Measurements from ENCODE around the gene PKN3.

The PKN3 gene

DNA sequence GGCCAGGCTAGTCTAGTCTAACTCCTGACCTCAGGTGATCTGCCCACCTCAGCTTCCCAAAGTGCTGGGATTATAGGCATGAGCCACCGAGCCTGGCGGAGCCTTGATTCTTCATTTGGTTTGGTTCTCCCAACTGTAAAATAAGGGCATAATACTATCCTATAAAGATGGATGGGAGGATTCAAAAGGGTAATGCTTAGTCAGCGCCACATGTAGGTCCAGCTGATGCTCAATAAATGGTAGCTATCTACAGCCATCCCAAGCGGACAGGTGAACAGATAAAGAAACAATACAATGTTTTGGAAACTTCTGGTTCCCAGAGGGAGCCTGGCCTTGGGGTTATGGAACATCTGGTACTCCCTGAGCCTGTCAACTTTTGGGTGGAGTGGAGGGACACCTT, 26.9 kb upstream of the PKN3 start:
- TF ChIP-seq, protein P1, sequence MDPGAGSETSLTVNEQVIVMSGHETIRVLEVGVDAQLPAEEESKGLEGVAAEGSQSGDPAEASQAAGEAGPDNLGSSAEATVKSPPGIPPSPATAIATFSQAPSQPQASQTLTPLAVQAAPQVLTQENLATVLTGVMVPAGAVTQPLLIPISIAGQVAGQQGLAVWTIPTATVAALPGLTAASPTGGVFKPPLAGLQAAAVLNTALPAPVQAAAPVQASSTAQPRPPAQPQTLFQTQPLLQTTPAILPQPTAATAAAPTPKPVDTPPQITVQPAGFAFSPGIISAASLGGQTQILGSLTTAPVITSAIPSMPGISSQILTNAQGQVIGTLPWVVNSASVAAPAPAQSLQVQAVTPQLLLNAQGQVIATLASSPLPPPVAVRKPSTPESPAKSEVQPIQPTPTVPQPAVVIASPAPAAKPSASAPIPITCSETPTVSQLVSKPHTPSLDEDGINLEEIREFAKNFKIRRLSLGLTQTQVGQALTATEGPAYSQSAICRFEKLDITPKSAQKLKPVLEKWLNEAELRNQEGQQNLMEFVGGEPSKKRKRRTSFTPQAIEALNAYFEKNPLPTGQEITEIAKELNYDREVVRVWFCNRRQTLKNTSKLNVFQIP (CRISPR knock-in tag; IDR thresholded peaks at IDR 0.05; ENCODE audit: borderline replicate concordance, low read depth): no peak
- TF ChIP-seq ARNTL (CRISPR knock-in tag; IDR thresholded peaks at IDR 0.05; ENCODE audit: borderline replicate concordance, low read depth): no peak
- no peak for TF ChIP-seq TOX (CRISPR knock-in tag; IDR thresholded peaks at IDR 0.05; ENCODE audit: borderline replicate concordance)
- TF ChIP-seq ZNF70 (CRISPR knock-in tag; IDR thresholded peaks at IDR 0.05): no peak
- no peak for TF ChIP-seq PPARA (CRISPR knock-in tag; IDR thresholded peaks at IDR 0.05; ENCODE audit: borderline replicate concordance)
- no peak for TF ChIP-seq TCF4 (CRISPR knock-in tag; IDR thresholded peaks at IDR 0.05; ENCODE audit: borderline replicate concordance)
- no peak for TF ChIP-seq ZFP3 (CRISPR knock-in tag; IDR thresholded peaks at IDR 0.05)
- no peak for TF ChIP-seq OSR1 (CRISPR knock-in tag; IDR thresholded peaks at IDR 0.05)
- TF ChIP-seq ZC3H10 (CRISPR knock-in tag; IDR thresholded peaks at IDR 0.05): no peak
- TF ChIP-seq ESRRG (CRISPR knock-in tag; IDR thresholded peaks at IDR 0.05): no peak
- TF ChIP-seq, protein P2, sequence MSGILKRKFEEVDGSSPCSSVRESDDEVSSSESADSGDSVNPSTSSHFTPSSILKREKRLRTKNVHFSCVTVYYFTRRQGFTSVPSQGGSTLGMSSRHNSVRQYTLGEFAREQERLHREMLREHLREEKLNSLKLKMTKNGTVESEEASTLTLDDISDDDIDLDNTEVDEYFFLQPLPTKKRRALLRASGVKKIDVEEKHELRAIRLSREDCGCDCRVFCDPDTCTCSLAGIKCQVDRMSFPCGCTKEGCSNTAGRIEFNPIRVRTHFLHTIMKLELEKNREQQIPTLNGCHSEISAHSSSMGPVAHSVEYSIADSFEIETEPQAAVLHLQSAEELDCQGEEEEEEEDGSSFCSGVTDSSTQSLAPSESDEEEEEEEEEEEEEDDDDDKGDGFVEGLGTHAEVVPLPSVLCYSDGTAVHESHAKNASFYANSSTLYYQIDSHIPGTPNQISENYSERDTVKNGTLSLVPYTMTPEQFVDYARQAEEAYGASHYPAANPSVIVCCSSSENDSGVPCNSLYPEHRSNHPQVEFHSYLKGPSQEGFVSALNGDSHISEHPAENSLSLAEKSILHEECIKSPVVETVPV (CRISPR knock-in tag; IDR thresholded peaks at IDR 0.05): no peak
- no peak for TF ChIP-seq GLIS3 (CRISPR knock-in tag; IDR thresholded peaks at IDR 0.05)
- no peak for TF ChIP-seq SNAI2 (CRISPR knock-in tag; IDR thresholded peaks at IDR 0.05)
- TF ChIP-seq, protein P3, sequence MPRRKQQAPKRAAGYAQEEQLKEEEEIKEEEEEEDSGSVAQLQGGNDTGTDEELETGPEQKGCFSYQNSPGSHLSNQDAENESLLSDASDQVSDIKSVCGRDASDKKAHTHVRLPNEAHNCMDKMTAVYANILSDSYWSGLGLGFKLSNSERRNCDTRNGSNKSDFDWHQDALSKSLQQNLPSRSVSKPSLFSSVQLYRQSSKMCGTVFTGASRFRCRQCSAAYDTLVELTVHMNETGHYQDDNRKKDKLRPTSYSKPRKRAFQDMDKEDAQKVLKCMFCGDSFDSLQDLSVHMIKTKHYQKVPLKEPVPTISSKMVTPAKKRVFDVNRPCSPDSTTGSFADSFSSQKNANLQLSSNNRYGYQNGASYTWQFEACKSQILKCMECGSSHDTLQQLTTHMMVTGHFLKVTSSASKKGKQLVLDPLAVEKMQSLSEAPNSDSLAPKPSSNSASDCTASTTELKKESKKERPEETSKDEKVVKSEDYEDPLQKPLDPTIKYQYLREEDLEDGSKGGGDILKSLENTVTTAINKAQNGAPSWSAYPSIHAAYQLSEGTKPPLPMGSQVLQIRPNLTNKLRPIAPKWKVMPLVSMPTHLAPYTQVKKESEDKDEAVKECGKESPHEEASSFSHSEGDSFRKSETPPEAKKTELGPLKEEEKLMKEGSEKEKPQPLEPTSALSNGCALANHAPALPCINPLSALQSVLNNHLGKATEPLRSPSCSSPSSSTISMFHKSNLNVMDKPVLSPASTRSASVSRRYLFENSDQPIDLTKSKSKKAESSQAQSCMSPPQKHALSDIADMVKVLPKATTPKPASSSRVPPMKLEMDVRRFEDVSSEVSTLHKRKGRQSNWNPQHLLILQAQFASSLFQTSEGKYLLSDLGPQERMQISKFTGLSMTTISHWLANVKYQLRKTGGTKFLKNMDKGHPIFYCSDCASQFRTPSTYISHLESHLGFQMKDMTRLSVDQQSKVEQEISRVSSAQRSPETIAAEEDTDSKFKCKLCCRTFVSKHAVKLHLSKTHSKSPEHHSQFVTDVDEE (CRISPR knock-in tag; IDR thresholded peaks at IDR 0.05): no peak
- TF ChIP-seq ZNF565 (CRISPR knock-in tag; conservative IDR thresholded peaks at IDR 0.05; ENCODE audit: low read depth): no peak
- no peak for ATAC-seq

DNA sequence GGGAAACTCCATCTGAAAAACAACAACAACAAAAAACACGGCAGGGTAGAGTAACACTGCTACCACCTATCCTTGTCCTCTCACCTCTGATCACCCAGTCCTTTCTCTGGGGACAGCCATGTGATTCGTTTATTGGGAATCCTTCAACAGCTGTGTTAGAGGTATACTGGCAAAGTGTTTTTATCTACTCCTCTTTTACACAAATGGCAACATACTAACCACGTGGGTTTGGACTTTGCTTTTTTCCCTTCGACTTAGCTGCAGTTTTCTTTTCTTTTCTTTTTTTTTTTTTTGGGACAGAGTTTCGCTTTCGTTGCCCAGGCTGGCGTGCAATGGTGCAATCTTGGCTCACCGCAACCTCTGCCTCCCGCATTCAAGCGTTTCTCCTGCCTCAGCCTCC, 24.5 kb upstream of the PKN3 start:
- ATAC-seq: no peak
- TF ChIP-seq, protein P4, sequence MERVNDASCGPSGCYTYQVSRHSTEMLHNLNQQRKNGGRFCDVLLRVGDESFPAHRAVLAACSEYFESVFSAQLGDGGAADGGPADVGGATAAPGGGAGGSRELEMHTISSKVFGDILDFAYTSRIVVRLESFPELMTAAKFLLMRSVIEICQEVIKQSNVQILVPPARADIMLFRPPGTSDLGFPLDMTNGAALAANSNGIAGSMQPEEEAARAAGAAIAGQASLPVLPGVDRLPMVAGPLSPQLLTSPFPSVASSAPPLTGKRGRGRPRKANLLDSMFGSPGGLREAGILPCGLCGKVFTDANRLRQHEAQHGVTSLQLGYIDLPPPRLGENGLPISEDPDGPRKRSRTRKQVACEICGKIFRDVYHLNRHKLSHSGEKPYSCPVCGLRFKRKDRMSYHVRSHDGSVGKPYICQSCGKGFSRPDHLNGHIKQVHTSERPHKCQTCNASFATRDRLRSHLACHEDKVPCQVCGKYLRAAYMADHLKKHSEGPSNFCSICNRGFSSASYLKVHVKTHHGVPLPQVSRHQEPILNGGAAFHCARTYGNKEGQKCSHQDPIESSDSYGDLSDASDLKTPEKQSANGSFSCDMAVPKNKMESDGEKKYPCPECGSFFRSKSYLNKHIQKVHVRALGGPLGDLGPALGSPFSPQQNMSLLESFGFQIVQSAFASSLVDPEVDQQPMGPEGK (CRISPR knock-in tag; IDR thresholded peaks at IDR 0.05; ENCODE audit: borderline replicate concordance): no peak

DNA sequence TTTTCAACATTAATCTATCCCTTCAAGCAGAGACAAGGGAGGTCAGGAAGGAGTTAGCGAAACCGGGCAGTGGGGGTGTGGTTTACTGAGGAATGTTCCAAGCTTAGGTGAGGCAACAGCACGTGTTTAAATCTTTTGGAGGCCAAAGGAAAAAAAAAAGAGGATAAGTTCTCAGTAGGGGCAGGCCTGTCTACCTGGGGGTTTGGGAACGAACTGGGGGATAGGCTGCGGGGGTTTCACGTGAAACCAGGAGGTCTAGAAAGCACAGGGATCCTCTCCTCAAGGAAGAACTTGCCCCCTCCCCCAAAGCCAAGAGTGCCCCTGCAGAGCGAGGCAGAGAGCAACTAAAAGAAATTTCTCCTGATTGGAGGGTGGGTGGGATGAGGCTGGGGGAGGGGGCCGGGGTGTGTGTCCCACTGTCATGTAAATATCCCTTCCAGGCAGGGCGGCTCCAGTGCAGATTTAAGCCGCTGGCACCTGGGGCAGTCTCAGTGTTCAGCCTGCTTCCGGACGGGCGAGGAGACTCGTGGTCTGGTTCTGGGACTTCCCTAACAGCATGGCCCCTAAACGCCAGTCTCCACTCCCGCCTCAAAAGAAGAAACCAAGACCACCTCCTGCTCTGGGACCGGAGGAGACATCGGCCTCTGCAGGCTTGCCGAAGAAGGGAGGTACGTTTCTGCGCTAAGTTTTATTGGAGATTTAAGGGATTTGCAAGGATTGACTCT, 18.8 kb upstream of the PKN3 start:
- TF ChIP-seq ESRRG (CRISPR knock-in tag; IDR thresholded peaks at IDR 0.05) (no peak), ARNTL (CRISPR knock-in tag; IDR thresholded peaks at IDR 0.05; ENCODE audit: borderline replicate concordance, low read depth) (no peak), TCF4 (CRISPR knock-in tag; IDR thresholded peaks at IDR 0.05; ENCODE audit: borderline replicate concordance) (no peak), ZC3H10 (CRISPR knock-in tag; IDR thresholded peaks at IDR 0.05) (no peak), TOX (CRISPR knock-in tag; IDR thresholded peaks at IDR 0.05; ENCODE audit: borderline replicate concordance) (no peak)
- no peak for ATAC-seq

DNA sequence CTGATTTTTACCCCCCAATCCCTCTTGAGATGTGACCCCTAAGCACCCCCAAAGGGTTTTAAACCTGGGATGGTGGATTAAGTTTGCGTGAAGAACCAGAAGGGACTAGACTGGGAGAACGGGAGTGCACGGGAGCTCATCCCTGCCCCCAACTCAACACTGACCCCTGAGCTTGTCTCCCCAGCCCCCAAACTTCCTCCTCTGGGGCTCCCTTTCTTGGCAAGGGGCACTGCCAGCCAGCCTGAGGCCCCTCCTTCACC, 18.3 kb upstream of the PKN3 start:
- no peak for TF ChIP-seq ZNF70 (CRISPR knock-in tag; IDR thresholded peaks at IDR 0.05)
- TF ChIP-seq, protein P4 (CRISPR knock-in tag; IDR thresholded peaks at IDR 0.05; ENCODE audit: borderline replicate concordance): no peak
- TF ChIP-seq ARNTL (CRISPR knock-in tag; IDR thresholded peaks at IDR 0.05; ENCODE audit: borderline replicate concordance, low read depth): no peak
- TF ChIP-seq, protein P2 (CRISPR knock-in tag; IDR thresholded peaks at IDR 0.05): no peak
- TF ChIP-seq ZNF565 (CRISPR knock-in tag; conservative IDR thresholded peaks at IDR 0.05; ENCODE audit: low read depth): no peak
- TF ChIP-seq, protein P3 (CRISPR knock-in tag; IDR thresholded peaks at IDR 0.05): no peak
- TF ChIP-seq SNAI2 (CRISPR knock-in tag; IDR thresholded peaks at IDR 0.05): no peak
- TF ChIP-seq ZC3H10 (CRISPR knock-in tag; IDR thresholded peaks at IDR 0.05): no peak
- no peak for TF ChIP-seq ZFP3 (CRISPR knock-in tag; IDR thresholded peaks at IDR 0.05)
- no peak for TF ChIP-seq ZNF8 (CRISPR knock-in tag; IDR thresholded peaks at IDR 0.05)
- no peak for ATAC-seq
